Measurements from ENCODE around the gene TNFSF4. TPM values are rescaled to one million over a fixed set of nuclear protein-coding genes. Genes with fewer than 3 reads are reported as not detected.
"Not testable (repeated sequence)": the region's sequence is repeated elsewhere in the genome, so short reads cannot be mapped to it uniquely, and the experiment has no call there.

TNFSF4 gene
- total RNA-seq, 2 donors from 2014 or later, result 3.3 to 6.2 TPM

DNA sequence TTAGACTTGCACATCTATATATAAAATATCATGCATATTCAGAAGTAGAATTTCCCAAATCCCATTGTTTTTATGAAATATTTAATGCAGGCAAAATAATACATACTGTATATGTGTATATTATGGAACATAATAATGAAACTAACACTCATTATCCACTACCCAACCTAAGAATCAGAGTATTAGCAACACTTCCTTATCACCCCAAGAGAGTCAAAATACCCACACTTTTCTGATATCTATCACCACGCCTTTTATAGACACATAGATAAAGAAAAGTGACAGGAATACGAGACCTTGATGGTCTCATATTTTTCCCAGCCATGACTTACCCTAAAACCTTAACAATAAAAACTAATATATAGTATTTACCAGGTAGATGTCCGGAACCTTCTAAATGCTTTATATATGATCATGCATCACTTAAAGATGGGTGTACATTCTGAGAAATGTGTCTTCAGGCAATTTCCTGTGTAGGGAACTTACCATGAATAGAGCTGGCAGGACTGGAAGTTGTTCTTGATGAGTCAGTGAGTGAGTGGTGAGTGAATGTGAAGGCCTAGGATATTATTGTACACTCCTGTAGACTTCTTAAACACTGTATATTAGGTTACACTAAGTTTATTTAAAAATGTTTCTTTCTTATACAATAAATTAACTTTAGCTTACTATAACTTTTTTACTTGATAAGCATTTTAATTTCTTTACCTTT lies 45.5 kb downstream of the TNFSF4 start:
- Mint-ChIP-seq H3K36me3 (ENCODE audit: low read depth) (no peaks in the 10 kb centered on the region), H3K4me1 (peaks cover 10% of the 10 kb centered on the region), H3K4me3 (no peak overlapping the region), H3K27ac (no peak overlapping the region), H3K27me3 (ENCODE audit: insufficient read depth) (peaks cover 3% of the 10 kb centered on the region), H3K9me3 (peaks cover 4% of the 10 kb centered on the region)
- Histone ChIP-seq H3K9me3 (ENCODE audit: control insufficient read depth, low read length) (peaks cover 11% of the 10 kb centered on the region), H3K36me3 (ENCODE audit: control insufficient read depth, insufficient read depth, low read length) (no peaks in the 10 kb centered on the region), H3K27ac (ENCODE audit: low read depth, low read length) (no peak overlapping the region), H3K4me3 (ENCODE audit: low read length) (no peak overlapping the region), H3K9ac (ENCODE audit: extremely low read depth, low read length, poor library complexity, severe bottlenecking) (no peak overlapping the region), H3K4me1 (ENCODE audit: control insufficient read depth, insufficient read depth, low read length) (no peaks in the 10 kb centered on the region), H3K27me3 (ENCODE audit: control insufficient read depth, insufficient read depth, low read length, poor library complexity, severe bottlenecking) (no peaks in the 10 kb centered on the region)
- no peak for DNase-seq
- 90% methylated on average over 3 of the region's 3 CpGs; no CpG with 5 or more reads in 1 of the 2 experiments for WGBS, 2 experiments (ENCODE audit: insufficient coverage in 1 of 2, insufficient read length in 1 of 2)
- TF ChIP-seq, protein P1, sequence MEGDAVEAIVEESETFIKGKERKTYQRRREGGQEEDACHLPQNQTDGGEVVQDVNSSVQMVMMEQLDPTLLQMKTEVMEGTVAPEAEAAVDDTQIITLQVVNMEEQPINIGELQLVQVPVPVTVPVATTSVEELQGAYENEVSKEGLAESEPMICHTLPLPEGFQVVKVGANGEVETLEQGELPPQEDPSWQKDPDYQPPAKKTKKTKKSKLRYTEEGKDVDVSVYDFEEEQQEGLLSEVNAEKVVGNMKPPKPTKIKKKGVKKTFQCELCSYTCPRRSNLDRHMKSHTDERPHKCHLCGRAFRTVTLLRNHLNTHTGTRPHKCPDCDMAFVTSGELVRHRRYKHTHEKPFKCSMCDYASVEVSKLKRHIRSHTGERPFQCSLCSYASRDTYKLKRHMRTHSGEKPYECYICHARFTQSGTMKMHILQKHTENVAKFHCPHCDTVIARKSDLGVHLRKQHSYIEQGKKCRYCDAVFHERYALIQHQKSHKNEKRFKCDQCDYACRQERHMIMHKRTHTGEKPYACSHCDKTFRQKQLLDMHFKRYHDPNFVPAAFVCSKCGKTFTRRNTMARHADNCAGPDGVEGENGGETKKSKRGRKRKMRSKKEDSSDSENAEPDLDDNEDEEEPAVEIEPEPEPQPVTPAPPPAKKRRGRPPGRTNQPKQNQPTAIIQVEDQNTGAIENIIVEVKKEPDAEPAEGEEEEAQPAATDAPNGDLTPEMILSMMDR (conservative IDR thresholded peaks at IDR 0.05), result no peak

DNA sequence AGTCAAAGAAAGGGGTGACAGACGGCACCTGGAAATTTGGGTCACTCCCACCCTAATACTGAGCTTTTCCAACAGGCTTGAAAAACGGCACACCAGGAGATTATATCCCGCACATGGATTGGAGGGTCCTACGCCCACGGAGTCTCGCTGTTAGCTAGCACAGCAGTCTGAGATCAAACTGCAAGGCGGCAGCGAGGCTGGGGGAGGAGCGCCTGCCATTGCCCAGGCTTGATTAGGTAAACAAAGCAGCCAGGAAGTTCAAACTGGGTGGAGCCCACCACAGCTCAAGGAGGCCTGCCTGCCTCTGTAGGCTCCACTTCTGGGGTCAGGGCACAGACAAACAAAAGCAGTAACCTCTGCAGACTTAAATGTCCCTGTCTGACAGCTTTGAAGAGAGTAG lies 53.2 kb downstream of the TNFSF4 start:
- not testable (repeated sequence) for H3K27me3 Mint-ChIP-seq (ENCODE audit: insufficient read depth); H3K4me1 ChIP-seq (ENCODE audit: control insufficient read depth, insufficient read depth, low read length); H3K27ac ChIP-seq (ENCODE audit: low read depth, low read length); H3K27ac Mint-ChIP-seq; H3K4me1 Mint-ChIP-seq; H3K27me3 ChIP-seq (ENCODE audit: control insufficient read depth, insufficient read depth, low read length, poor library complexity, severe bottlenecking); H3K4me3 Mint-ChIP-seq; H3K4me3 ChIP-seq (ENCODE audit: low read length); H3K36me3 Mint-ChIP-seq (ENCODE audit: low read depth); H3K36me3 ChIP-seq (ENCODE audit: control insufficient read depth, insufficient read depth, low read length); H3K9ac ChIP-seq (ENCODE audit: extremely low read depth, low read length, poor library complexity, severe bottlenecking); DNase-seq
- peaks cover 34% of the 10 kb centered on the region for H3K9me3 Mint-ChIP-seq
- WGBS, 2 experiments (ENCODE audit: insufficient coverage in 1 of 2, insufficient read length in 1 of 2), result 89 to 91% methylated on average over 4 to 9 of the region's 9 CpGs
- H3K9me3 ChIP-seq (ENCODE audit: control insufficient read depth, low read length), result peaks cover 13% of the 10 kb centered on the region

DNA sequence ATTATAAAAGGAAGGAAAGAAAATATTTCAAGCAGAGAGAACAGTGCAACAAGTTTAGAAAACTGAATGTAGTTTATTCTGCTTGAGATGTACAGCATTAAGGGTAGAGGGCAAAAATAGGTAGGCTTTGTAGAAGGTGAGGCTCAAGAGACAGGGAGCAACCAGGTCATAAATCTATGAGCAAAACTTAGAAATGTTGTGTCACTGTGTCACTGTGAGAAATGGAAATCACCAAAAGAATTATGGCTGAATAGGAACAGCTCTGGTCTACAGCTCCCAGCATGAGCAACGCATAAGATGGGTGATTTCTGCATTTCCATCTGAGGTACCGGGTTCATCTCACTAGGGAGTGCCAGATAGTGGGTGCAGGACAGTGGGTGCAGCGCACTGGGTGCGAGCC lies 53.6 kb downstream of the TNFSF4 start:
- Mint-ChIP-seq H3K9me3 (peaks cover 34% of the 10 kb centered on the region), H3K27ac (no peak overlapping the region), H3K27me3 (ENCODE audit: insufficient read depth) (no peaks in the 10 kb centered on the region), H3K4me3 (no peak overlapping the region), H3K4me1 (no peaks in the 10 kb centered on the region), H3K36me3 (ENCODE audit: low read depth) (peaks cover 4% of the 10 kb centered on the region)
- Histone ChIP-seq H3K36me3 (ENCODE audit: control insufficient read depth, insufficient read depth, low read length) (no peaks in the 10 kb centered on the region), H3K9ac (ENCODE audit: extremely low read depth, low read length, poor library complexity, severe bottlenecking) (no peak overlapping the region), H3K4me3 (ENCODE audit: low read length) (no peak overlapping the region), H3K27me3 (ENCODE audit: control insufficient read depth, insufficient read depth, low read length, poor library complexity, severe bottlenecking) (no peaks in the 10 kb centered on the region), H3K27ac (ENCODE audit: low read depth, low read length) (no peak overlapping the region), H3K9me3 (ENCODE audit: control insufficient read depth, low read length) (peaks cover 13% of the 10 kb centered on the region), H3K4me1 (ENCODE audit: control insufficient read depth, insufficient read depth, low read length) (no peaks in the 10 kb centered on the region)
- WGBS, 2 experiments (ENCODE audit: insufficient coverage in 1 of 2, insufficient read length in 1 of 2), result 96 to 100% methylated on average over 2 to 4 of the region's 4 CpGs
- no peak for DNase-seq
- TF ChIP-seq, protein P1 (conservative IDR thresholded peaks at IDR 0.05), result no peak
